NCI-H226 (cell line): Measurements from ENCODE around the gene IKZF2.
A peak's percentile ranks its signal among the peaks of the same experiment; 100 is the strongest.
"Not testable (repeated sequence)": the region's sequence is repeated elsewhere in the genome, so short reads cannot be mapped to it uniquely, and the experiment has no call there.

Source experiments
- DNase-seq: peaks from one replicate; pipeline ENCODE4 v3.0.0-alpha.2; 2015

Gene IKZF2

DNA sequence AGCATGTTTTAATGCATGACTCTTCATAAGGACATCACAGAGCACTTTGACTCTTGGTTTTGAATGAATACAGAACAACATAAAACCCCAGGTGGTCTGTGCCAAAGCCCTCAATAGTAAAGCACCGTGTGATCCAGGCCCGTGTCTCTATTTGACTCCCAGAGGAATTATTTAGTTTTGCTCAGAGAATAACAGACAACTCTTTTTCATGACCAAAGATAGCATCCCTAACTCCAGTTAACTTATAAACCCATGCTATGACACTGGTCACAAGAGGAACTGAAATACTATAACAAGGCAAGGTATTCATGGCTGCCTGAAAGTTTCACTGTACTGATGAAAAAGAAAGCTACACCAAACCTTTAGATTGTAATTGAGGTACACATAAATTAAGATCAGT is 128.4 kb downstream of the IKZF2 start:
- DNase-seq, result no peak

DNA sequence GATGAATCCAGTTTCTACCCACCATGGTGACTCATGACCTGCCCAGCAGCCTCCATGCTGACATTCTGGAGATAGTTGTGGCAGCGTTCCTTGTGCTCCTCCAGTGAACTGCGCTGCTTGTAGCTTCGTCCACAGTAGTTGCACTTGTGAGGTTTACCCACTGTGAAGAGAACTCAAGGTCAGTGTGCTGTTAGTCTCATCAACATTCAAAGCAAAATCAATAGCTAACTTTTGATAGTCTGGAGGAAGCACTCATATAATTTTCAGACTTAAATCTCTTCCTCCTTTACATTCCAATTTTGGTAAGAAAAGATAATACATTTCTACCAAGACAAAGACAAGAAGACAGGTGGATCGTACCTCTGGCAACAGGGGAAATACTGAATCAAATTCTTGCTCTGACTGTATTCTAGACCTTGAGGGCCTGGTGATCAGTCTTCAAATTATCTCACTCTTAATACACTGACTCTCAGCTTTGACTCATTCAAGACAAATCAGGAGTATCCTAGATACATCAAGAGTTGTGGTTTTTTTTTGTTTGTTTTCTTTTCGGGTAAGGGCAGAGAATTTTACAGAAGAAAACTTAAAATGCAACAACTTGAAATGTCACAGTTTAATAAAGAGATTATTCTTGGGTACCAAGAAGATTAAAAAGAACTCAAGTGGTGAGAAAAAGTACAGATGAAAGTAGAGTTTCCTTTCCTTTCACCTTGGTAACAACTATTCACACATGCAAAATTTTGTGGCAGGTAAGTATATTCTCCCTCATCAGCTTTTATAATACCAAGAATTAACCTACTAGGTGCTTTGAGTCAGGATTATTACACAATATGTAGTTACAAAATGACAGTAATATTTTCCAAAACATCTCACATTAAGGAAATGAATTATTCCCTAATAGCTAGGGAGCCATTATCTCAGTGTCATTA is 129.2 kb downstream of the IKZF2 start:
- DNase-seq, result peak; percentile 24

DNA sequence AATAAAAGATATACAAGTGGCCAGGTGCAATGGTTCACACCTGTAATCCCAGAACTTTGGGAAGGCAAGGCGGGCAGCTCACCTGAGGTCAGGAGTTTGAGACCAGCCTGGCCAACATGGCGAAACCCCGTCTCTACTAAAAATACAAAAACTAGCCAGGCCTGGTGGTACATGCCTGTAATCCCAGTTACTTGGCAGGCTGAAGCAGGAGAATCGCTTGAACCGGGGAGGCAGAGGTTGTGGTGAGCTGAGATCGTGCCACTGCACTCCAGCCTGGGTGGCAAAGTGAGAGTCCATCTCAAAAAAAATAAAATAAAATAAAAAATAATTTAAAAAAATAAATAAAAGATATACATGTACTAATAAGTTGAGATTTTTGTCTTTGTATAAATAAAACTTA is 130.5 kb downstream of the IKZF2 start:
- not testable (repeated sequence) for DNase-seq

DNA sequence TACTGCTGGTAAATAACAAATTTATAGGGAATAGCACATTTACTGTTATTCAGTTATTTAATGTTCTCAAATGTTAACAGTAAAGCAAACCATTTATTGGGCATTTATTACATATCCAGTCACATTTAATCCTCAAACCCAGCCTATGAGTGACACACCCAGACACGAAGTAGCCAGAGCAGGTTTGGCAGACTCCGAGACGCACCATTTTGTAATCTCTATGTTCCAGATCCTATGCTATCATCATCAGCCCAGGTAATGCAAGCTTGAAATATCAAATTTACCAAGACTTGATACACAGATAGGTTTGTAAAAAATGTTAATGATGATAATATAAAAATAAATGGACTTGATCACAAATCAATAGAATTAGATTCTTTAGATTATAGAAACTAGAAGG is 131.1 kb downstream of the IKZF2 start:
- DNase-seq, result no peak

DNA sequence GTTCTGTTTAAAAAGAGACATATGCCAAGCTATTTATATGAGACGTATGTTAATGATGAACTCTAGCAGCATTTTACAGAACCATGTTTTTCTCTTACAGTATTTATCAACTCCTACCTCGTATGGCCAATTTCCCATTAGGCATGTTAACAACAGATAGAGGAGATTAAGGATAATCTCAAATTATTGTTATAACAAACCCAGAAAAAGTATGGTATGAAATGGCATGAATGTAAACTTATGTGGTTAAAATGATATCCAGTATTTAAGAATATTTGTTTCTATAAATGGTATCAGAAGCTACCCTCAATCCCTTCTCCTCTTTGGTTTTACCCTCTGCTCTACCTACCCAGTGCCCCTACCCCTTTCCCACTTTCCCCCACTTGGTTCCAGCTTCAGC is 132.0 kb downstream of the IKZF2 start:
- DNase-seq, result no peak

DNA sequence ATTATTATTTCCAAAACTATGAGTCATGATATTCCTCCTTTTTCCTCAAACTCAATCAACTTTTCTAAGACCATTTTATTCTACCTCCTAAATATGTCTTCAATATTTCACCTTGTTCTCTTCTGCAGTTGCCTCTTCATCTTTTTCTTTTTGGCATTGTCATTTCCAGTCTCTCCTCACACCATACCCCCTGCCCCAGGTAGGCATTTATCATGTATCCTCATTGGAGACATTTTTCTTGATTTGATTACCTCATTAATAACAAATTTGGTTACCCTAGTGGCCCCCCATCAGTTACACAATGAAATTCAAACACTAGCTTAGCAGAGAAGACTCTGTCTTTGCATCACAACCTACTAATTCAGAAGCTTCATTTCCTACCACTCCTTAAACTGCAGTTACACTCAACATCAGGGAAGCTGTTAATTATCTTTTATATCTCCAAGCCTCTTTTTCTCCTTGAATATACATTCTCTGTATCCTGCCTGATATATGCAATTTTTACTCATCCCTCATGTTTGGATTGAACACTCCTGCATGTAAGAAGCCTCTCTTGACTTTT is 133.0 kb downstream of the IKZF2 start:
- DNase-seq, result no peak

DNA sequence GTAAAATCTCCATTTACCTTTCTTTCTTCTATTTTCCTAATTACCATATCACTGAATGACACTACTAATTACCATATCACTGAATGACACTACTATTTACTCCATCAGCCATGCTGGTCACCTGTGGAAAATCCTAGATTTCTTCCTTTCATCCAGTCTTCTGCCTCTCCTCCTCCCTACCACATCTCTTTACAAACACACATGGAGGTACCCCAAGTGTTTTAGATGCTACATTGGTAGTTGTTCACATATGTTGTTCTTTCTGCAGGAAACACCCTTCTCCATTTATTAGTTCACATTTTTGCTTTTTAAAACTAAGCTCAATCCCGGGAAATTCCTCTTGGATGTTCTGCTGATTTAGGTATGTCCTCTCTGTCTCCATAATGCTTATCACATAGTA is 134.0 kb downstream of the IKZF2 start:
- DNase-seq, result no peak

DNA sequence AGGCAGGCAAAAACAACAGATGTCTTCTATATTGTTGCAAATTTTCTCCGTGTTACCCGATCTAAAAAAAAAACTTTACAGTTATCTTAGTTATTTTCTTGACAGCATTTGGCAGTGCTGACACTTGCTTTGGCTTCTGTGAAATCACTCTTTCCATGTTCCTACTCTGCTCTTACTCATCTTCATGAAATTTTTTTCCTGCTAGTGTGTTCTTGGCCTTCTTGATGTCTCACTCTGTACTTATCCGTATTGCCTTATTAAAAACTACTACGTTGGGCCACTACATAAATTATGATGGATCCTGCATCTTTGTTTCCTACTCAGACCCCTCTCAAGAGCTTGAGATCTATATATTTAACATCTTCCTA is 134.4 kb downstream of the IKZF2 start:
- DNase-seq, result no peak

DNA sequence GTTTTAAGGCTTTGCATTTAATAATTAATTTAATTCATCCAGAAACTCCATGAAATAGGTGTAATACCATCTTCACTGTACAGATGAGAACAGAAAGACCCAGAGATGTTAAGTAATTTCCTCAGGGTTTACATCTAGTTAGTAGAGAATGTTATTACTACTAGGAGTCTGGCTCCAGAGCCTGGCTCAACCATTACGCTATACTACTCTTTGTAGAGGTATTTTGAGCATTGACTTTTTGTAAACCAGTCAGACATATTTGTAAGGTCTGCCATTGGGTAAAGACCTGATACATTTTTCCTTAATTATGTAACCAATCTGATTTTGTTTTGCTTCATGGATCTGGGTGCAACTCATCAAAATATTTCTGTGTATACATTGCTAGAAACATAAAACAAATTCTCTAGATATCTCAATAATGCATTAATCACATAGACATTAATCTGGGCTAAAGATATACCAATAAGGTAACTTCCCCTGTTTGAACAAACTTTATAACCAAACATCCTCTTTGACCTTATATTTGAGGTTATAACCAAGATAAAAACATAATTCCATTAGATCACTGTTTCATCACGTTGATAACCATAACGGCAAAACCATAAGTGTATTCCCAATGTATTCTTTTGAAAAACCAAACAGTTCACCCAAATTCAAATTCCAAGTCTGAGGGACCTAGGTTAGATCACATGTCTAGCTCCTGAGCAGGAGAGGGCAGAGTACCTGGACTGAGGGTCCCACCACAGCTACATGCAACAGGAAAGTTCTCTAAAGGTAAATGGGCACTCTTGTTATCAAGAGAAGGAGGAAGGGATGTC is 135.0 kb downstream of the IKZF2 start:
- no peak for DNase-seq

DNA sequence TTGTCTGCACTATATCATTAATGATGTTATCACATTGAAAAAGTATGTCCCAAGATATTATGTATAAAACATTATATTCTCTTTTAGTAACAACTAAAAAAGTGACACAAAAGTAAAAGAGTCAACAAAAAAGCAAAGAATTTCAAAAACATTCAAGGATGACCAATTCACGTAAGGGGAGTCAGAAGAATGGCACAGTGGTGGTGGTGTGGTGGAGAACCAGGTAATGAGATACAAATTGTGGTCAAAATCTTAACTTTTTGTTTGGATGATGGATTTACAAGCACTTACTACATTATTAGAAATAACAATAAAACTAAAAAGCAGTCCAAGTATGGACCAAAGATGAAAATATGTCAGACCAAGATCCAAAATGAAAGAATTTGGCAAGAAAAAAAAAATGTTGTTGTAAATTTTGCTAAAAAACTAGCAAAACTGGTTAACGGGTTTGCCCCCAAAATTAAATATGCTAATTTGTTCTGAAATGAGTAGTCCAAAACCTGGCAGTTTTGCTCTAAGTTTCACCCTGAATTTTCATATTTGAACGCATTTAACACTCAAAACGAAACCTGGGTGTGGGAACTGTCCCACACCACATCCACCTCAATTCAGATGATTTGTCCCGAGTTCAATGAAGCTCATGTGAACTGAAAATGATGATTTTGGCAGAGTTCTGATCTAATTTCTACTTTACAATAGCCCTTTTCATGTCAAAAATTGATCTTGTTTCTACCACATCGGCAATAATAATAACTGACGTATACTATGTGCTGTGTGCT is 135.8 kb downstream of the IKZF2 start:
- DNase-seq, result no peak

DNA sequence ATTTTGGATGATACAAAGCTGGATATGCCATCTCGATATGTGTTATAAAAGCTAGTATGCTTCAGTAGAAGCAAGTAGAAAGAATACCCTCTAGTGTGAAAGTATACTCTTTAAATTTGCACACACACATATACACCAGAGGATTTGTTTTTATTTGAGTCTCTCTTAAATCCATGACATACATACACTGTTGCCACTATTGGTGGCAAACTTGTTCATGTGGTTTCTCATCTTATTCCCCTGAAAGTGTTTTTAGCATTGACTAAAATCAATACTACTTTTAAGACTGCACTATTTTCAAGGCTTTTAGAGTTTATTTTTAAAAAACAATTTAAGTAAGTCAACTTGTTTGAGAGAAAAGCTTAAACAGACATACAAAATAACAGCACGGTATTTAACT is 137.4 kb downstream of the IKZF2 start:
- no peak for DNase-seq

DNA sequence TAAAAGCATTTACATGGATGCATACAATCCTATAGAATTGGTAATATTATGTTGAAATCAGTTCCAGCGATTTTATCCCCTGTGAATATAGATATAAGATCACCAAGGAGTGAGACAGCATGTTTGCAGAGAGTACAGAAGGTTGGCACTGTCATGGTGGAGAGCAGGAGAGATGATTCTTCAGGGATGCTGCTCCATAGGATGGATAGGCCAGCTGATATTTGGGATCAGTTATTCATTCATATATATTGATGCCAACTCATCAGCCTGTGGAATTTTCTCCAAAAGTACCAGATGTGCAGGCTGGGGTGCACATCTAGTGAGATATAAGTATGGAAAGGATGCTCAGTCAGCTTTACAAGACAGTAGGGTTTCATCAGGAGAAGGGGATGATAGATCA is 139.9 kb downstream of the IKZF2 start:
- DNase-seq, result no peak

DNA sequence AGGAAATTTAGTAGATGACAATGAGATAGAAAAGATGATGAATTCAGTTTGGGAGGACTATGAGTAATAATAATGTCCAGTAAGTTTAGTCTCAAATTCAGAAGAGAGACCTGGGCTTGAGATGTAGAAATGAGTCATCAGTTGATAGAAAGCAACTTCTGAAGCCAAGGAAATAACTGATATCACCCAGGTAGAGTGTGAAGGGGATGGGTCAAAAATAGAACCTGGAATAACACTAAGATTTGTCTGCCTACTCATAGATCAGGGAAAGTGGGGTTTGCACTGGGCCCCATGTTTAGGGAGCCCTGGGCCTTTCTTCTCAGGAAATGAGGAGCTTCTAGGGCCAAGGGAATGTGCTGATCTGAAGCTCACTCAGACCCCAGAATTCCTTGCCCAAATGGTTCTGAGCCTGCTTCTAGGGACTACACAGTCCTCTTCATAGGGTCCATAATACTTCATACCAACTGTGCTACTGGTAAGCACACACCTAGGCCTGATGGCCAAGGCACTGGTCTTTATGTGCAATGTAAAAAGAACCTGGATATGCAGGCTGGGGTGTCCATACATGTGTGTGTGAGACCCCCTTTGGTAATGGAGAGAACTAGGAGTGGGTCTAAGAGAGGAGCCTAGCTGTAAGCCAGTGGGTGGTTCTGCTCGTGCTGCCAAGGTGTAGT is 141.2 kb downstream of the IKZF2 start:
- no peak for DNase-seq

DNA sequence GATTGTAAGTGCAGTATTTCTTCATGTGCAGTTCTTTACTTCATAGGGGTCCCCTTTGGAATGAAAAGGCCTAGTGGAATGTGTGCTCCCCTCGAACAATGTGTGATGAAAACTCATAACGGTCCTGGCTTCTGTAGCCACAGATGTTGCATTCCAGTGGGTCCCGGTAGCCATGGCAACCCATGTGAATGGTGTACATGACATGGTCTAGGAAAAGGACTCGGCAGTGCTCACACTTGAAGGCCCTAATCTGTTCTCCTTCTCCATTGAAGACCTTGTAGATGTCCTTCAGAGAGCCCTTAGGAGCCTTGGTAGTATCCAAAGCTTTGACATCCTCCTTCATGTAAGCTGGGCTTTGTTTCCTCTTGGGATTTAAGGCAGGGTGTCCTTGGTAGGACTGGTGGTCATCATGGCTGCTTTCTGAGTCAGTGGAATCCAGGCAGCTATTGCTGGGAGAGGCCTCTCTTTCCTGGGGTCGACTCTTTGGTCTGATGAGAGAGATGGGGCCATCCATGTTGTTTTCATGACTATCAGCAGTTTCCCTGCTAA is 144.0 kb downstream of the IKZF2 start:
- no peak for DNase-seq

DNA sequence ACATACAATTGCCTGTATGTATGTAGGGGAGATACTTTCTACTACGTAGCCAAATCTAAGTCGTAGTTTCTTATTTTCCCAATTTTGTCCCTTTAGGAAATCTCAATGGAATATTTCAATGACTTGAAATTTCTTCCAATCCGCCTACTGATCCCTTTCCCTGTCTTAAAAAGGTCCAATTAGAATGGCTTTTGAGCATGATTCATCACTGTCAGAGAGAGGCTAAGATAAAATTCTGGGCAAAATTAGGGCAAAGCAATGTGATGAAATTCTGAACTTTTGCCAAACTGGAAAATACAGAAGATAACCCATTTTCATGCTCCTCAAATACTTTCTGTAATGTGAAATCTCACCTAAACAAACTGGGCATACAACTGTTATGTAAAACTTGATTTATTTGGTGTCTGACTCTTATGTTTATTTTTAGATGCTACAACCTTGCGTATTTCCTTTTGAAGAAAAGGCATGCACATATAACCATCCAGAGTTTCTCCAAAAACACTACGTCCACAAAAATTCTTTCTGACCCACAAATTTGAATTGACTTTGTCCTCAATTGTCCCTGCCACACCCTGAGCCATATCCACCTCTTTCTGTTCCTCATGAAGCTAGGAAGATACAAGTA is 147.1 kb downstream of the IKZF2 start:
- DNase-seq, result peak; percentile 30

DNA sequence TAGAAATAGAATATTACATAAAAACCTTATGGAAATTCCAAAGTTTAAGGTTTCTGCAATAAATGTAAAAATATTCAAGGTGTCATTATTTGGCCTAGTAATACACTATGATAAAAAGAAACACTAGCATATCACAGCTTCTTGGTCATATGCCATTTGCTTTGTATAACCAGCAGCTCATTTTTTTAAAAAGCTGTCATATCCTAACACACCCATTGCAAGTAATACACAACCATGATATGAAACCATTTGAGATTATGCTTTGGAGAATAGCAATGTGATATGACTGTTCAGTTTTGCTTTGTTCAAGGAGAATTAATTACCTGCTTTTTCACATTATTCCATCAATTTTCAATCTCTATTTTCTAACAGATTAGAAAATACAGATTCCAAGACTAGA is 149.0 kb downstream of the IKZF2 start:
- DNase-seq, result no peak

DNA sequence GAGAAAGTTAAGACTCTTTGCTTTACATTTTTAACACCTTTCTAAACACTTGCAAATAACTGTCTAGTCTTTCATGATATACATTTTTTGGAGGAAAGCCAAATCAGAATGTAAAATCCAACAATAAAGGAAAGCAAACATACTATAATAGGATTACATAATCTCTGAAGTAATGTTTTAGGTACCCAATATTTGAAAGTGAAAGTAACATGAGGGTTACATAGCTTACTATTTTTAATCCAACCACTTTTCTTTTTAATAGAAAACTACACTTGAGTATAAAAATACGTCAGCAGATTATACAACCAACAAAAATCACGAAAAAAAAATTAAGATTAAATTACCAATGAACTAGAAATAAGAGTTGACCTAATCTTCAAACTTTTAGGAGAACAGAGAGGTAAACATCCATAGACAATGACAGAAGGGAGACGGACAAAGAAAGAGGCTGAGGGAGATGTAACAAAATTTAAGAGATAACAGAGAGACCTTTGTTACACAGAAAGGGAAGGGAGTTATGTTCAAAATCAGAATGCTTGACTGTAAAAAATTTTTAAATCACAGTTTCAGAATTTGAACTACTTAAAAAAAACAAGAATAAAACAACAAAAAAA is 150.0 kb downstream of the IKZF2 start:
- no peak for DNase-seq

DNA sequence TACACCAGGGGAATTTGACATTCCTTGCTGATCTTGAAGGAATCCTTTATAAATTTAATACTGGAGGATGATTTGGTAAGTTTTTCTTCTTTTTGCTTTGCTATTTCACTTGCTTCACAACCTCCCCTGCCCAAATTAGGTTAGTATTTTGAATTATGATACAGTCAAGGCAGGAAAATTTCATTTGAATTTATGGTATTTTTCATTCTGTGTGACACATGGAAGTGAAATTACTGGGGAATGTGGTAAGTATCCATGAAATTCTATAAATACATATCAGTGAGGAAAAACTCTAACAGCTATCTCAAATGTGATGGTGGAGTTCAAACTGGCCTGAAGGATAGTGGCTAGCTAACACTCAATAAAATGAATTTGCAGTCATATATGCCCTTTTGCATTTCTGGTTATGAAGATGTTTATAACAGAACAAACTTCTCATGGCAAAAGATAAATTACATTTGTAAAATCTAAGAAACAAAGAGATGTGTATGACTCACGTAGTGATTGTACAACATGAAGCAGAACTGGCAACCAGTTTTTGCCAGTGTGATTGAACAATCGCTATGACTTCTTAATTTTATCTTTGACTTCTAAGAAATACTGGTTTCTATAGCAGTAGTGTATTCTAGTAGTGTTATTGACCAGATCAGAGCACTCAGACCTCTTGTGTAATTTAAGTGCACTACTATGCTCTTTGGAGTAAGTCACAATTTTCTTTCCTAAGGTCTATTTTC is 152.6 kb downstream of the IKZF2 start:
- no peak for DNase-seq

DNA sequence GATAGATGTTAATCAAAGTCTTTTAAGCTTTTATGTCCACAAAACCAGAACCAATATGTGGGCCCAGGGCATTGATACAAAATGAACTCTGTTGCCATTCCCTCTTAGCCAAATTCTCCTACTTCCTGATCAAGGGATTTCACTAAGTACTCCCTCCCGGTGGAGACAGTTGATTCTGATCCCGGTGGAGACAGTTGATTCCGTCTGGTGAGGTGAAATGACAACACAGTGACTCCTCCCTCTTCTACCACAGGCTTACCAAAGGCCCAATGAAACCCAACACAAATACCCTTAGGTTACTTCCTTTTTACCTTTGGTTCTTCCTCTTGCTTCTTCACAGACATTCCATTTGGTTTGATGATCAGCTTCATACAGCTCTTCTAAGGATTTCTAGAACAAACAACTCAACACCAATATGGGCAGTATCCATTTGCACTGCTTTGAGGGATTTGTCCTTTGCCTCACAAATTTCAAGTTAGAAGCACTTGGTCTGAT is 153.8 kb downstream of the IKZF2 start:
- no peak for DNase-seq

DNA sequence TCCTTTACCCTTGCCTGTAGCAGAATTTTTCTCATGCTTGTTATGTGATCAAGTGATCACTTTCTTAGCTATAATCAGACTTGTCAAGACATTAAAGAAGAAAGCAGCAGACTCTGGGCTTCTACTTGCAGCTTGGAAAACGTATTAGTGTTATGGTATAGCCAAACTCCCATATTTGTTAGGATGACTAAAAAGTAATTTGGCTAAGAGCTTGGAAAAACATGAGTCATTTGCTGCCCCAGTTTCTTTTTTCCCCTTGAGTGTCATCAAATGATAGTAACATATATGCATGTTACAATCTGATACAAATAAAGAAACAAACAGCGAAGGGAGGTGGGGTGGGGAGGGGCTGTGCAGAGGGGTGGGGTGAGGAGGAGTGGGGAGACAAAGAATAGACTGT is 155.5 kb downstream of the IKZF2 start:
- no peak for DNase-seq
